HepG2 (cell line): ENCODE data around the gene TMEM151A. TPM values are rescaled to one million over a fixed set of nuclear protein-coding genes. Genes with fewer than 3 reads are reported as not detected.

Source experiments
- ARID3A ChIP-seq: IDR thresholded peaks from 2 replicates; pipeline ENCODE4 v1.6.1; 2012; ENCODE audit warnings: low read depth, low read length, improper control_type of control experiment
- CEBPB ChIP-seq: IDR thresholded peaks from 2 replicates; pipeline ENCODE4 v1.6.1; 2011; ENCODE audit warnings: low read depth, low read length, improper control_type of control experiment, borderline replicate concordance
- GATA4 ChIP-seq: sonication (generic); IDR thresholded peaks from 2 replicates; pipeline ENCODE4 v1.6.1; 2016; ENCODE audit warnings: antibody characterized with exemption, low read depth, borderline replicate concordance
- HHEX ChIP-seq: IDR thresholded peaks from 2 replicates; pipeline ENCODE4 v1.6.1; 2016; ENCODE audit warnings: control low read depth
- KLF11 ChIP-seq: IDR thresholded peaks from 2 replicates; pipeline ENCODE4 v1.6.1; 2016; ENCODE audit warnings: missing compliant biosample characterization
- KLF6 ChIP-seq: IDR thresholded peaks from 2 replicates; pipeline ENCODE4 v1.8.0; 2016; ENCODE audit warnings: missing biosample characterization, missing genetic modification reagents
- NFKB2 ChIP-seq: sonication (generic); formaldehyde crosslinking; IDR thresholded peaks from 2 replicates; pipeline ENCODE4 v1.4.0; 2020; ENCODE audit warnings: missing genetic modification reagents, borderline replicate concordance
- RFXANK ChIP-seq: IDR thresholded peaks from 2 replicates; pipeline ENCODE4 v1.6.1; 2016
- TBL1XR1 ChIP-seq: fragments of 150-350 bp; IDR thresholded peaks from 2 replicates; pipeline ENCODE4 v1.6.1; 2014; ENCODE audit warnings: borderline replicate concordance, low read length; ENCODE audit not compliant: partially characterized antibody
- XBP1 ChIP-seq: sonication (generic); formaldehyde crosslinking; IDR thresholded peaks from 2 replicates; pipeline ENCODE4 v1.5.0; 2020; ENCODE audit warnings: missing genetic modification reagents
- ZBTB37 ChIP-seq: sonication (generic); formaldehyde crosslinking; IDR thresholded peaks from 2 replicates; pipeline ENCODE4 v1.4.0; 2020; ENCODE audit warnings: mild to moderate bottlenecking, missing genetic modification reagents
- ZBTB7B ChIP-seq: sonication (generic); formaldehyde crosslinking; IDR thresholded peaks from 2 replicates; pipeline ENCODE4 v1.4.0; 2020; ENCODE audit warnings: missing genetic modification reagents
- ZFP82 ChIP-seq: sonication (generic); formaldehyde crosslinking; IDR thresholded peaks from 2 replicates; pipeline ENCODE4 v1.5.1; 2020; ENCODE audit warnings: mild to moderate bottlenecking, missing genetic modification reagents, borderline replicate concordance
- ZNF3 ChIP-seq: IDR thresholded peaks from 2 replicates; pipeline ENCODE4 v1.7.0; 2017; ENCODE audit warnings: inconsistent platforms
- ZNF407 ChIP-seq: sonication (generic); formaldehyde crosslinking; IDR thresholded peaks from one replicate; pipeline ENCODE4 v1.5.1; 2020; ENCODE audit warnings: mild to moderate bottlenecking, missing genetic modification reagents; ENCODE audit errors: not compliant biosample characterization
- ZNF414 ChIP-seq: sonication (generic); formaldehyde crosslinking; IDR thresholded peaks from 2 replicates; pipeline ENCODE4 v1.5.0; 2020; ENCODE audit warnings: missing genetic modification reagents
- ZNF691 ChIP-seq: sonication (generic); formaldehyde crosslinking; IDR thresholded peaks from 2 replicates; pipeline ENCODE4 v1.4.0; 2020; ENCODE audit warnings: missing genetic modification reagents, low read depth, mild to moderate bottlenecking, borderline replicate concordance
- polyA plus RNA-seq, 8 experiments: library from polyadenylated mRNA; depleted of rRNA in 3 of 8; stranded (reverse) in 7 of 8; unstranded in 1 of 8; fragments of >200 nt; fragmentation: Illumina TruSeq in 4 of 8; extraction: Trizol in 4 of 8; gene quantifications; 2 replicates each; pipeline versions ENCODE4 v1.2.1 to v1.2.3, GENCODE V29; 2011 to 2016; ENCODE audit warnings: low read depth in 4 of 8, missing spikeins in 1 of 8, mixed read lengths in 1 of 8; ENCODE audit not compliant: insufficient read depth in 1 of 8
- total RNA-seq, 5 experiments: library from RNA; depleted of rRNA; stranded (reverse); fragments of >200 nt; fragmentation: Illumina TruSeq; extraction: Trizol; gene quantifications; 2 replicates each; pipeline ENCODE4 v1.2.3, GENCODE V29; 2016; ENCODE audit warnings: low read depth in 1 of 5

TMEM151A gene
- total and polyA plus RNA-seq, 2 of the 13 experiments (the other 11 are each of a cell fraction or from before 2014, with no cell fraction given): 0.18 to 0.33 TPM

- TF ChIP-seq ZNF407 (CRISPR knock-in tag) (no peak), KLF6 (CRISPR knock-in tag) (no peak; the same call in 1 of the 2 replicates), ZNF414 (CRISPR knock-in tag) (no peak), TBL1XR1 (no peak), ZBTB37 (no peak), ARID3A (no peak), ZBTB7B (no peak), RFXANK (no peak), ZNF691 (CRISPR knock-in tag) (no peak), KLF11 (CRISPR knock-in tag) (no peak), ZNF3 (CRISPR knock-in tag) (no peak), HHEX (no peak), CEBPB (no peak), ZFP82 (CRISPR knock-in tag) (no peak), NFKB2 (CRISPR knock-in tag) (0 out of 2 replicates have a peak, but pooled peaks have one; percentile 52), GATA4 (no peak; the same call in 1 of the 2 replicates), XBP1 (CRISPR knock-in tag) (no peak)
Observed at GRCh38 chr11:66268244-66268951, 23.3 kb upstream of the TMEM151A start, which contains the start of gene RAB1B (continued).
